NCI-H69 (cell line): ENCODE results near the gene KCNJ10.
A peak's percentile ranks its signal among the peaks of the same experiment; 100 is the strongest.

Source experiments
- DNase-seq: peaks from one replicate; lab custom pipeline; 2025; lab: John Stamatoyannopoulos, UW

KCNJ10 gene

GRCh38 chr1:160024195-160024905 lies 45.6 kb downstream of the KCNJ10 start:
- peak; percentile 97 for DNase-seq

DNA sequence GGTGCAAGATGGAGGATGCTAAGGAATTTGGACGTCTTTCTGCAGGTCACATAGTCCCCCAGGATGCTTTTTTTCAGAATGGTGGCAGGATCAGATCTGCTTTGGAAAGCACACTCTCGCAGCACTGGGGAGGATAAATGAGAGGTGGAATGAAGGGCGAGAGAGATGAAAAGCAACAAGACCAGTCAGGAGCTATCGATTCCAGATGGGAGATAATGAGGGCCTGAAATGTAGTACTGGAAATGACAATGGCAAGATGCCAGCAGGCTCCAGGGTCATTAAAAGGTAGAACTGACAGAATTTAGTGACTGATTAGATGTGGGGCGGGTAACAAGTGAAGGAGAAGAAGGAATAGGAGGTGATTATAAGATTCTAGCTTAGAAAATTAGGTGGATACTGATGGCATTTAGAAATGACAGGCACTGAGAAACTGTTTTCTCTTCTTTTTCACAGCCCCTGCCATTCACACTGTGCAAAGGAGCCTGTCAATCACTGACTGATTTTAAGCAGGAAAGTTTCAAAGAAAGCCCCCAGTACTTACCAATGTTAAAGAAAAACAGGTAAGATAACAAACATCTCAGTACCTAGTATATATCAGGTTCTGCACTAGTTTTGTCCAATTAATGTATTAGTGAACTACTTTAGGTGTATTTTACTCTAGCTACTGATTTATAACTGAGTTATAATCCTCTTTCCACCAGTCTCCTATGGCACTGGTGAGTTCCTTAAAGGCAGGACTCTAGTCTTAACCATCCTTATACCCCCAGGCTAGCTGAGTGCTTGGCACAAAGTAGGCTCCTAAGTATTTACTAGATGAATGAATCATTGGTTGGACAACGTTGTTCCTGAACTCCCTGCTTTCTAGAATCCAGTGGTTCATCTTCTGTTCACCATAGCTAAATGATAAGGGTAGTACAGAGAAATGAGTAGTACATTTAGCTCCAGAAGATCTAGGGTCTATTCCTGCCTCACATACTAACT lies 47.3 kb downstream of the KCNJ10 start:
- DNase-seq, result peak; percentile 94

DNA sequence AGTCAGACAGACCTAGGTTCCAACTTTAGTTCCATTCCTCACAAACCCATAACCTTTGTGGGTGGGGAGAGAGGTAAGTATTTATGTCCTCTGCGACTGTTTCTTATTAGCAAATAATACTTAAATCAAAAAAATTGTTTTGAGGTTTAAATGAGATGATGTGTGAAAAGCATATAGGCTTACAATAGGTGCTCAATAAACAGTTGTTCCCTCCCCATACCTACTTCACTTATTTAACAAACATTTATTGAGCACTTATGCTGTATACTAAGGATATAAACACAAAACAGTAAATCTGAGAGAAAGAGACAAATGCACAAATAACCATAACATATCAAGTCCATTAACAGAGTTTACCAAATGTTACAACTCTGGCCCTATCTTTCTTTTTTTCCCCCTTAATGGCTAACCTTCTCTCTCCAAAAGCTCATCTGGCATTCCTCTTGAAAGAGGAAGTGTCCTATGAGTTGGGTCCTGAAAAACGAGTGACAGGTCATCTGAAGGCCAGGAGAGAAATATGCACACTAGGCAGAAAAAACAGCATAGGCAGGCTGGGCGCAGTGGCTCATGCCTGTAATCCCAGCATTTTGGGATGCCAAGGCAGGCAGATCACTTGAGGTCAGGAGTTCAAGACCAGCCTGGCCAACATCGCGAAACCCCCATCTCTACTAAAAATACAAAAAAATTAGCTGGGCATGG lies 48.4 kb downstream of the KCNJ10 start:
- no peak for DNase-seq

DNA sequence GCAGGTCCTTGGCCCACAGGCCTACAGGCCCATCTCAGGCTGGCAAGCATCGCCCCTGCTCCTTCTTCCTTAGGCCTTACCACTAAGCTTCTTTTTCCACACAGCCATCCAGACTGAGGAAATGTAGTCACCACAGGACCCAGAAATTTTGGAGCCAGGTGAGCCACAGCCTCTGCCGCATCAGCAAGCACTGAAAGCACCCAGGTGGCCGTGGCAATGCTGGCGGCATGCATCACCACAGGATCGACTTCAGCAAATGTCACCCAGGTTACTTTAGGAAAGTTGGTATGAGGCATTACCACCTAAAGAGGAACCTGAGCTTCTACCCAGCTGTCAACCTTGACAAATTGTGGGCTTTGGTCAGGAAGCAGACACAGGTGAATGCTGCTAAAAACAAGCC lies 49.8 kb downstream of the KCNJ10 start:
- peak; percentile 6 for DNase-seq

GRCh38 chr1:160018900-160019299 lies 51.1 kb downstream of the KCNJ10 start:
- peak; percentile 24 for DNase-seq

DNA sequence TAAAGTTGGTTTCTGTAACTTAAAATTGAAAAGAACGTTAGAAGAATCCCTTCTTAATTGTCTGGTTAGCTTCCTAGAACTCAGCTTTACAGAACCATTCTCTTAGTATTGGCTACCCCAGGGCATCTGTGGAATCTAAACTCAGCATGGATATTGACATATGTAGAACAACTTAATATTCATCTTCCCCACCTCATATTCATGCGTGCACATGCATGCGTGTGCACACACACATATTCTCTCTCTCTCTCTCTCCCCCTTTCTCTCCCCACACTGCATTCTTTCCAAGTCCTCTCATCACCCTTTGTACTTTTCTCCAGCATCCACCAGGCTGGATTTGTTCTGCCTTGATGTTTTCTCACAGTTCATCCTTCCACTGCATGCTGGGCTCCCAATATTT lies 51.6 kb downstream of the KCNJ10 start:
- no peak for DNase-seq

GRCh38 chr1:160017592-160017991 lies 52.4 kb downstream of the KCNJ10 start:
- DNase-seq, result no peak

GRCh38 chr1:160011781-160012180 lies 58.2 kb downstream of the KCNJ10 start:
- no peak for DNase-seq

GRCh38 chr1:160009801-160010200 lies 60.2 kb downstream of the KCNJ10 start:
- peak; percentile 30 for DNase-seq

DNA sequence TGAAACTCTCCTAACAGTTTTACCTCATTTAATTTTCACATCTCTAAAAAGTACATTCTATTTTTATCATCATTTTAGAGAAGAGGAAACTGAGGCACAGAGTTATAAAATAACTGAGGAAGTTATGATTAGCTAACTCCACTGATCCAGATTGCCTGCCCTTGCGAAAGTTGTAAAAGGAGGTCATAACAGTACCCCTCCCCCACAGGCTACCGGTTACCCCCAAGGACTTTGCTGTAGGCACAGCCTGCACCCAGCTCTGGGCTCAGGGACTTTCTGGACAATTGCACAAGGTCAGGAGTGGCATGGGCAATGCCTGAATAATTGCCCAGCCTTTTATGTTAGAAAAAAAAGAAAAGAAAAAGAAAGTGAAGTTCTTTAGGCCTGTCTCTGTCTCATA lies 60.9 kb downstream of the KCNJ10 start:
- DNase-seq, result no peak

DNA sequence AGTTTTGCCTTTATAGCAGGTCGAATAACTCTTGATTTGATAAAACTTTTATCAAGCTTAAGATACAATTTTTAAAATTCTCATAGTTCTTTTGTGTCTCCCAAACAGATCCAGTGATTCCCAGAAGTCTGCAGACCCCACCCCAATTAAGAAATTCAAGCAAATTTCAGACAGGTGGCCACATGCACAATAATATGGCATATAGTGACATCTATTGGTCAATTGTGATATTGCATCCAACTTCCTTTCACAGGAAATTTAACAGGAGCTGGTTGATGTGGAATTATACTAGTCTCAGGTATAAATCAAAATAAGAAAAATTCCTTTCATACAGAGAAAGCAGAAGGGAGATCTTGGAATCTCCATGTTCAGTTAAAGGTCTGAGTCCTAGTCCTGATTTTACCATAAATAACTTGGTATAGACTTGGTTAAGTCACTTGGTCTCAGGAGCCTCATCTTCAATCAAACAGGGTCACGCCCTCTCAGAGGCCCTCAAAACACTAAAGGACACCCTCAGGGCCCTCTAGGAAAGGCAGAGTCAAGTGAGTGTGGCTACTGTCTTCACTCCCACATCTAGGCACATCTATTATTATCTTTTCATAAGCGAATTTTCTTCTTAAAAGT lies 62.3 kb downstream of the KCNJ10 start:
- DNase-seq, result peak; percentile 70

GRCh38 chr1:160006312-160006940 lies 63.5 kb downstream of the KCNJ10 start:
- peak; percentile 94 for DNase-seq

GRCh38 chr1:160005070-160005469 lies 64.9 kb downstream of the KCNJ10 start:
- DNase-seq, result peak; percentile 75

DNA sequence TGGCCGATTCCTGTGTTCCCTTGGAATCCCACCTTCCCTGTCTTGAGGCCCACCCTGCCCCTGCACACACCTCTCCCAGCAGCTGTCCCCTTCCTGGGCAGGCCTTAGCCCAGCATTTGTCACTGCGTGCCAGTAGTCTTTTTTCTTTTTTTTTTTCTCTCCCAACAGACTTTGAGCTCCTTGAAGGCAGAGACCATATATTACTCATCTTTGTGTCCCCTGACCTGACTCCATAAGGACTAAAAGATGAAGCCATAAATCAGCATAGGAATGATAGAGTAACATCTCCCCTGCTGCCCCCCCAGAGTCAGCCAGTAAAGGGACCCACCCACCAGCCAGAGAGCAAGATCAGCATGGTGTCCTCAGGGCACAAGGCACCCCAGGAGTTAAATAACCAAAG lies 65.5 kb downstream of the KCNJ10 start:
- no peak for DNase-seq

- peak; percentile 61 for DNase-seq
Observed at GRCh38 chr1:160004001-160004400, 66.0 kb downstream of the KCNJ10 start.

- no peak for DNase-seq
Observed at GRCh38 chr1:160001440-160001839, 68.5 kb downstream of the KCNJ10 start.

DNA sequence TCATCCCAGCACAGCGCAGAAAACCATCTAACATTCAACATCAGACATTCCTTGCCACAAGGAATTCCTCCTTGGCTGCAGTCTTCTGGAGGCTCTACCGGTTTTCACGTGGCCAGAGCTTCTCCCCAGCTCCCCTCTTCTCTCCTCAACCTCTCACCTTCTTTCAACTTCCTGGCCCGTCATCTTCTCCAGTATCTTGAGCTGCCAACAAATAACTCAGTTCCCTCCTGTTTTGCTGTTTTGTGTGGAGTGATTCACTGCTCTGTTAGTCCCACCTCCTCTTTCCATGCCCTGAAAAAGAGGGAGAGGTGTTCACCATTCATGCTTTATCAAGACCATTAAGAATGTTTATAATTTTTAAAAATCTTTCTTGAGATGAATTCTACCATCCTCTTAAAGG lies 70.8 kb downstream of the KCNJ10 start:
- DNase-seq, result no peak

- no peak for DNase-seq
Observed at GRCh38 chr1:159996653-159997052, 73.3 kb downstream of the KCNJ10 start.

- no peak for DNase-seq
Observed at GRCh38 chr1:159994896-159995295, 75.1 kb downstream of the KCNJ10 start.

DNA sequence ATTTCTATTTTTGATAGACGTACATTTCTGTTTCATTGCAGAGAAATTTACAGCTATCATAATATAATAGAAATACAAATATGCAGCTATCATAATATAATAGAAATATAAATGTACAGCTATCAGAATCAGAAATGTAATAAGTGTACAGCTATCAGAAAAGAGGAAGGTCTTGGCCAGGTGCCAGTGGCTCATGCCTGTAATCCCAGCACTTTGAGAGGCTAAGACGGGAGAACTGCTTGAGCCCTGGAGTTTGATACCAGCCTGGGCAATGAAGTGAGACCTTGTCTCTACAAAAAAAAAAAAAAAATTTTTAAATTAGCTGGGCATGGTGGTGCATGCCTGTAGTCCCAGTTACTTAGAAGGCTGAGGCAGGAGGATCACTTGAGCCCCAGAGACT lies 76.0 kb downstream of the KCNJ10 start:
- DNase-seq, result no peak

DNA sequence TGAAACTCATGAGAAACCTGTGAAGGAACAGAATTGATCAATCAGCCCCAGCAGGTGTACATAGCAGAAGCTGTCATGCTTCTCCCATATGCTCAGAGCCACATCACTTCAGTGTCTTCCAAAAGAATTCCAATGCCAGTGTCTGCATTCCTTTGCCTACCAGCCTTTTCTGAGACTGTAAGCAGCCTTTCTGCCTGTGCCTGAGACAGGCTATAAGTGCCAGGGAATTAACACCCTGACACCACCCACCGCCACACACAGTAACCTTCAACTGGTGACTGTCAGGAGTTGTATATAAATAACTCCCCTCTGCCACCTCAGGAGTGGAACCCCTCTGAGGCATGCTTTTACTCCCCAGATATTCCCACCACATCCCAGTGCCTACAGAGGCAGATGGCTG lies 77.8 kb downstream of the KCNJ10 start:
- peak; percentile 39 for DNase-seq

- DNase-seq, result peak; percentile 13
Observed at GRCh38 chr1:159991513-159991912, 78.4 kb downstream of the KCNJ10 start.
